Mesangial cell (primary cell): ENCODE data around the gene SLC10A6. TPM values are rescaled to one million over a fixed set of nuclear protein-coding genes. Genes with fewer than 3 reads are reported as not detected.

Source experiments
- total RNA-seq: library from RNA; depleted of rRNA; stranded (reverse); fragments of >200 nt; gene quantifications from 2 replicates; pipeline ENCODE4 v1.2.3, GENCODE V29; 2015

The SLC10A6 gene, protein sequence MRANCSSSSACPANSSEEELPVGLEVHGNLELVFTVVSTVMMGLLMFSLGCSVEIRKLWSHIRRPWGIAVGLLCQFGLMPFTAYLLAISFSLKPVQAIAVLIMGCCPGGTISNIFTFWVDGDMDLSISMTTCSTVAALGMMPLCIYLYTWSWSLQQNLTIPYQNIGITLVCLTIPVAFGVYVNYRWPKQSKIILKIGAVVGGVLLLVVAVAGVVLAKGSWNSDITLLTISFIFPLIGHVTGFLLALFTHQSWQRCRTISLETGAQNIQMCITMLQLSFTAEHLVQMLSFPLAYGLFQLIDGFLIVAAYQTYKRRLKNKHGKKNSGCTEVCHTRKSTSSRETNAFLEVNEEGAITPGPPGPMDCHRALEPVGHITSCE
- not detected in 2 replicates for total RNA-seq

DNA sequence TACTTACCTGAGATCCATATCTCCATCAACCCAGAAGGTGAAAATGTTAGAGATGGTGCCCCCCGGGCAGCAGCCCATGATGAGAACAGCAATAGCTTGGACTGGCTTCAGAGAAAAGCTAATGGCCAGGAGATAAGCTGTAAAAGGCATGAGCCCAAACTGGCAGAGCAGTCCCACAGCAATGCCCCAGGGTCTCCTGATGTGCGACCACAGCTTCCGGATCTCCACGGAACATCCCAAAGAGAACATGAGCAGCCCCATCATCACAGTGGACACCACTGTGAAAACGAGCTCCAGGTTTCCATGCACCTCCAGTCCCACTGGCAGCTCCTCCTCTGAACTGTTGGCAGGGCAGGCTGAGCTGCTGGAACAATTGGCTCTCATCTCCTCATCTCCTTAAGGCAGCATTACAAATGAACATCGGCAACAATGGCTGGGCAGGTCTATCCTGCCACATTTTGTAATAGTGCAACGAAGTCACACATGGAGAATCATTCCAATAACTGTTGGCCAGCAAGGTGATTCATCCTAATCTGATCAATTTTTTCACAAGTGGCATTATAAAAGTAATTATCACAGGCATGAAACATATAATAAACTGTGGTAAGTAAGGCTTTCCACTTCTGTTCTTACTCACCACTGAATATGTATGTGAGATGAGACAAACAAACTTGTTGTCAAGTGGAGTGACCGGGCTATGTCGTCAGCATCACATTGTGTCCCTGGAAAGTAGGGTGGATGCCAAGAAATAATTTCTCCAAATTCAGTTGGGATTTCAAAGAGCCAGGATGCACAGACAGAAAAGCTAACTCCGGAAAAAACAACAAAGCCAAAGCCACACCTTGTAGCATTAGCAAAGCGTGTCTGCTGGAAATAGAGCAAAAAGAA lies at the start of gene SLC10A6:
Gene SLC10A6, minus strand, starts transcription at position 653 of the 888 bp plus-strand sequence. Its CDS starts 269 bp downstream, at position 384.

DNA sequence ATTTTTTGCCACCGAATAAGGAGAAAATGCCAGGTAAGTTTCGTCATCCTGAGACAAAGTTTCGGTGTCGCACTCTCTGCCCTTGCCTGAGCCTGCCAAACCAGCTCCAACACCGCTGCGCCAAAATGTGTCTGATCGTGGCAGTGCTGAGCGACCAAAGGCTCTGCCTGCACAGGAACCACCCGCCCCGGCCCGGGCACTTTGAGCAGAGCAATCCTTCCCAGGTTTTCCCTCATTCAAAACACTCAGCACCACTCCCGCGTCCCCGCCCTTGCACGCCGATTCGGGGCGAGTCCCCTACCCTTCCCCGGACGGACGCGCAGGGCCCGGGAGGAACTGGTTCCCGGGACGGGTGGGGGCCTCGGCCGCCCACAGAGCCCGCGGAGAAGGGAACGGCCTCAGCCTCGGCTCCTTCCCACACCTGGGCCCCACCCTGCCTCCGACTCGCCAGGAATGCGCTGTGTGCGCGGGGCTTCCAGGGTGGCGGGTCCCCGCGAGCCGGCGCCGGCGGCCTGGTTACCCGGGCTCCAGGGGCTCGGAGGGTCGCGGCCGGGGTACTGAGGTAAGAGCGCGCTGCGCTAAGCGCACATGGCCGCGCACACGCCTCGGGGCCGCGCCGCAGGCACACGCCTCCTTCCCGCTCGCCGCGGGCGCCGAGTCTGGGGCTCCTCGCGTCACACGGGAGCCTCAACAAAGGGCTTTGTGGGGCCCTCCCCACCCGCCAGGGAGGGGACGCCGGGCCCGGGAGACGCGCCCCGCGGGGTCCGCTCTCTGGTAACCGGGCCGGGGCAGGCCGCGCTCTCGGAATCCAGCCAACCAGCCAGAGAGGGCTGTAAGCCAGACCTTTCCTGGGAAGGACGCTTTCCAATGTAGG lies 42.8 kb upstream of the SLC10A6 start, which contains the start of gene C4orf36:
Gene C4orf36, minus strand, starts transcription at position 661 of the 874 bp plus-strand sequence. CDS start 902 bp downstream, outside the sequence.

Other genes starting within 250 kb of the SLC10A6 start
- gene C4orf36, start 43.0 kb upstream of the SLC10A6 start, total RNA-seq = 1.5 and 3.6 TPM in 2 replicates
- gene AFF1, start 85.6 kb upstream of the SLC10A6 start, total RNA-seq = 10.8 and 26.9 TPM in 2 replicates